GM12878 (cell line): ENCODE results near the gene PRDM8. TPM values are rescaled to one million over a fixed set of nuclear protein-coding genes. Genes with fewer than 3 reads are reported as not detected.

Experiments used
- BCL3 ChIP-seq: IDR thresholded peaks from 2 replicates; pipeline ENCODE4 v1.6.1; 2011; ENCODE audit warnings: borderline replicate concordance, low read depth, mild to moderate bottlenecking, moderate library complexity, low read length; ENCODE audit not compliant: insufficient read depth, poor library complexity, severe bottlenecking
- IKZF1 ChIP-seq: fragments of 450-650 bp; conservative IDR thresholded peaks from 2 replicates; pipeline ENCODE4 v1.6.1; 2017; ENCODE audit warnings: antibody characterized with exemption, mild to moderate bottlenecking
- IRF4 ChIP-seq: IDR thresholded peaks from 2 replicates; pipeline ENCODE4 v1.6.1; 2011; ENCODE audit warnings: low read depth, low read length
- IRF5 ChIP-seq: fragments of 450-650 bp; IDR thresholded peaks from 2 replicates; pipeline ENCODE4 v1.6.1; 2017; ENCODE audit warnings: borderline replicate concordance
- NBN ChIP-seq: fragments of 450-650 bp; IDR thresholded peaks from 2 replicates; pipeline ENCODE4 v1.6.1; 2016
- NFIC ChIP-seq: IDR thresholded peaks from 2 replicates; pipeline ENCODE4 v1.6.1; 2012; ENCODE audit warnings: low read depth, mild to moderate bottlenecking, inconsistent platforms, low read length, moderate library complexity
- REST ChIP-seq: IDR thresholded peaks from 2 replicates; pipeline ENCODE4 v1.6.1; 2012; ENCODE audit warnings: mild to moderate bottlenecking, low read depth, low read length
- TCF3 ChIP-seq: IDR thresholded peaks from 2 replicates; pipeline ENCODE4 v1.6.1; 2012; ENCODE audit warnings: low read depth, mild to moderate bottlenecking, low read length, borderline replicate concordance; ENCODE audit not compliant: insufficient read depth
- ZNF24 ChIP-seq: fragments of 450-650 bp; IDR thresholded peaks from 2 replicates; pipeline ENCODE4 v1.6.1; 2017; ENCODE audit warnings: antibody characterized with exemption, mild to moderate bottlenecking
- polyA plus RNA-seq, 11 experiments: library from polyadenylated mRNA; depleted of rRNA in 4 of 11; unstranded in 6 of 11; stranded (reverse) in 5 of 11; fragments of >200 nt; fragmentation: Nextera tagmentation in 4 of 11; fragmentation: Illumina TruSeq in 1 of 11; extraction: Ambion mirVana in 4 of 11; extraction: Trizol in 1 of 11; gene quantifications; 1 replicate in 1 of 11; 2 replicates in 10 of 11; pipeline versions ENCODE4 v1.2.1 to v1.2.3, GENCODE V29; 2011 to 2016; ENCODE audit warnings: inconsistent platforms in 2 of 11, missing spikeins in 2 of 11, low read depth in 1 of 11
- total RNA-seq, 4 experiments: library from RNA; depleted of rRNA in 3 of 4; stranded (reverse); fragments of >200 nt in 3 of 4; fragmentation: Illumina TruSeq in 1 of 4; extraction: Trizol in 1 of 4; gene quantifications; 2 replicates each; pipeline versions ENCODE4 v1.2.1 to v1.2.3, GENCODE V29; 2013 to 2021
- TF ChIP-seq, protein P1 (sequence below): fragments of 150-350 bp; IDR thresholded peaks from 2 replicates; pipeline ENCODE4 v1.6.1; 2016; ENCODE audit warnings: low read depth, low read length
- TF ChIP-seq, protein P2 (sequence below): fragments of 450-650 bp; formaldehyde crosslinking; IDR thresholded peaks from 2 replicates; pipeline ENCODE4 v1.4.0; 2022; ENCODE audit warnings: mild to moderate bottlenecking, moderate library complexity
- TF ChIP-seq, protein P3 (sequence below), 3 experiments: IDR thresholded peaks in 2 of 3; conservative IDR thresholded peaks in 1 of 3; 2 replicates each; pipeline ENCODE4 v1.5.1; 2011; ENCODE audit warnings: low read depth in 3 of 3, low read length in 3 of 3, mild to moderate bottlenecking in 3 of 3, control low read depth in 2 of 3, moderate library complexity in 2 of 3, inconsistent platforms in 1 of 3, mixed read lengths in 1 of 3; ENCODE audit not compliant: control insufficient read depth in 2 of 3, insufficient read depth in 1 of 3; ENCODE audit errors: extremely low read depth in 1 of 3

Gene PRDM8
- total and polyA plus RNA-seq, 10 of the 15 experiments (the other 5 are each of a cell fraction or from before 2014, with no cell fraction given) = 0.09 to 1.6 (median 0.40) TPM

- TF ChIP-seq, protein P1, sequence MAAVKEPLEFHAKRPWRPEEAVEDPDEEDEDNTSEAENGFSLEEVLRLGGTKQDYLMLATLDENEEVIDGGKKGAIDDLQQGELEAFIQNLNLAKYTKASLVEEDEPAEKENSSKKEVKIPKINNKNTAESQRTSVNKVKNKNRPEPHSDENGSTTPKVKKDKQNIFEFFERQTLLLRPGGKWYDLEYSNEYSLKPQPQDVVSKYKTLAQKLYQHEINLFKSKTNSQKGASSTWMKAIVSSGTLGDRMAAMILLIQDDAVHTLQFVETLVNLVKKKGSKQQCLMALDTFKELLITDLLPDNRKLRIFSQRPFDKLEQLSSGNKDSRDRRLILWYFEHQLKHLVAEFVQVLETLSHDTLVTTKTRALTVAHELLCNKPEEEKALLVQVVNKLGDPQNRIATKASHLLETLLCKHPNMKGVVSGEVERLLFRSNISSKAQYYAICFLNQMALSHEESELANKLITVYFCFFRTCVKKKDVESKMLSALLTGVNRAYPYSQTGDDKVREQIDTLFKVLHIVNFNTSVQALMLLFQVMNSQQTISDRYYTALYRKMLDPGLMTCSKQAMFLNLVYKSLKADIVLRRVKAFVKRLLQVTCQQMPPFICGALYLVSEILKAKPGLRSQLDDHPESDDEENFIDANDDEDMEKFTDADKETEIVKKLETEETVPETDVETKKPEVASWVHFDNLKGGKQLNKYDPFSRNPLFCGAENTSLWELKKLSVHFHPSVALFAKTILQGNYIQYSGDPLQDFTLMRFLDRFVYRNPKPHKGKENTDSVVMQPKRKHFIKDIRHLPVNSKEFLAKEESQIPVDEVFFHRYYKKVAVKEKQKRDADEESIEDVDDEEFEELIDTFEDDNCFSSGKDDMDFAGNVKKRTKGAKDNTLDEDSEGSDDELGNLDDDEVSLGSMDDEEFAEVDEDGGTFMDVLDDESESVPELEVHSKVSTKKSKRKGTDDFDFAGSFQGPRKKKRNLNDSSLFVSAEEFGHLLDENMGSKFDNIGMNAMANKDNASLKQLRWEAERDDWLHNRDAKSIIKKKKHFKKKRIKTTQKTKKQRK = no peak
- TF ChIP-seq NFIC = peak; percentile 58; the same call in 1 of the 2 replicates
- TF ChIP-seq, protein P2, sequence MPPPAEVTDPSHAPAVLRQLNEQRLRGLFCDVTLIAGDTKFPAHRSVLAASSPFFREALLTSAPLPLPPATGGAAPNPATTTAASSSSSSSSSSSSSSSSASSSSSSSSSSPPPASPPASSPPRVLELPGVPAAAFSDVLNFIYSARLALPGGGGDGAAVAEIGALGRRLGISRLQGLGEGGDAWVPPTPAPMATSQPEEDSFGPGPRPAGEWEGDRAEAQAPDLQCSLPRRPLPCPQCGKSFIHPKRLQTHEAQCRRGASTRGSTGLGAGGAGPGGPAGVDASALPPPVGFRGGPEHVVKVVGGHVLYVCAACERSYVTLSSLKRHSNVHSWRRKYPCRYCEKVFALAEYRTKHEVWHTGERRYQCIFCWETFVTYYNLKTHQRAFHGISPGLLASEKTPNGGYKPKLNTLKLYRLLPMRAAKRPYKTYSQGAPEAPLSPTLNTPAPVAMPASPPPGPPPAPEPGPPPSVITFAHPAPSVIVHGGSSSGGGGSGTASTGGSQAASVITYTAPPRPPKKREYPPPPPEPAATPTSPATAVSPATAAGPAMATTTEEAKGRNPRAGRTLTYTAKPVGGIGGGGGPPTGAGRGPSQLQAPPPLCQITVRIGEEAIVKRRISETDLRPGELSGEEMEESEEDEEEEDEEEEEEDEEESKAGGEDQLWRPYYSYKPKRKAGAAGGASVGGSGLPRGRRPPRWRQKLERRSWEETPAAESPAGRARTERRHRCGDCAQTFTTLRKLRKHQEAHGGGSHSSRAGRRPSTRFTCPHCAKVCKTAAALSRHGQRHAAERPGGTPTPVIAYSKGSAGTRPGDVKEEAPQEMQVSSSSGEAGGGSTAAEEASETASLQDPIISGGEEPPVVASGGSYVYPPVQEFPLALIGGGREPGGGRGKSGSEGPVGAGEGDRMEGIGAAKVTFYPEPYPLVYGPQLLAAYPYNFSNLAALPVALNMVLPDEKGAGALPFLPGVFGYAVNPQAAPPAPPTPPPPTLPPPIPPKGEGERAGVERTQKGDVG (CRISPR knock-in tag) = no peak
- TF ChIP-seq, protein P3, sequence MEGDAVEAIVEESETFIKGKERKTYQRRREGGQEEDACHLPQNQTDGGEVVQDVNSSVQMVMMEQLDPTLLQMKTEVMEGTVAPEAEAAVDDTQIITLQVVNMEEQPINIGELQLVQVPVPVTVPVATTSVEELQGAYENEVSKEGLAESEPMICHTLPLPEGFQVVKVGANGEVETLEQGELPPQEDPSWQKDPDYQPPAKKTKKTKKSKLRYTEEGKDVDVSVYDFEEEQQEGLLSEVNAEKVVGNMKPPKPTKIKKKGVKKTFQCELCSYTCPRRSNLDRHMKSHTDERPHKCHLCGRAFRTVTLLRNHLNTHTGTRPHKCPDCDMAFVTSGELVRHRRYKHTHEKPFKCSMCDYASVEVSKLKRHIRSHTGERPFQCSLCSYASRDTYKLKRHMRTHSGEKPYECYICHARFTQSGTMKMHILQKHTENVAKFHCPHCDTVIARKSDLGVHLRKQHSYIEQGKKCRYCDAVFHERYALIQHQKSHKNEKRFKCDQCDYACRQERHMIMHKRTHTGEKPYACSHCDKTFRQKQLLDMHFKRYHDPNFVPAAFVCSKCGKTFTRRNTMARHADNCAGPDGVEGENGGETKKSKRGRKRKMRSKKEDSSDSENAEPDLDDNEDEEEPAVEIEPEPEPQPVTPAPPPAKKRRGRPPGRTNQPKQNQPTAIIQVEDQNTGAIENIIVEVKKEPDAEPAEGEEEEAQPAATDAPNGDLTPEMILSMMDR (IDR thresholded peaks at IDR 0.05 in 2 of 3, conservative IDR thresholded peaks at IDR 0.05 in 1 of 3; ENCODE audit: control insufficient read depth in 2 of 3, extremely low read depth in 1 of 3, insufficient read depth in 1 of 3, low read depth in 3 of 3, low read length in 3 of 3) = no peak
- no peak for TF ChIP-seq TCF3
- TF ChIP-seq NBN = peak; percentile 58; the same call in 1 of the 2 replicates
- no peak for TF ChIP-seq BCL3
- TF ChIP-seq IRF4 = no peak
- TF ChIP-seq REST = no peak
- TF ChIP-seq ZNF24 = peak; percentile 75
- TF ChIP-seq IKZF1 = 0 out of 2 replicates have a peak, but pooled peaks have one; percentile 22
- TF ChIP-seq IRF5 = no peak
These were observed 43.7 kb downstream of the PRDM8 start (continued) for GRCh38 chr4:80240976-80241375.
